ENCODE measurements around the gene ADAM33.
A peak's percentile ranks its signal among the peaks of the same experiment; 100 is the strongest.

The ADAM33 gene

GRCh38 chr20:3687655-3688054 lies 5.8 kb upstream of the ADAM33 start:
- no peak for TF ChIP-seq CTCF (conservative IDR thresholded peaks at IDR 0.05; ENCODE audit: low read depth, low read length)
- H3K4me3 ChIP-seq (ENCODE audit: low read depth, low read length): no peak overlapping the region
- peak; percentile 77 for DNase-seq (ENCODE audit: low read depth)

GRCh38 chr20:3686867-3687321 lies 5.1 kb upstream of the ADAM33 start:
- peak; percentile 37 for TF ChIP-seq CTCF (conservative IDR thresholded peaks at IDR 0.05; ENCODE audit: low read depth, low read length)
- DNase-seq (ENCODE audit: low read depth): peak; percentile 91
- H3K4me3 ChIP-seq (ENCODE audit: low read depth, low read length): no peak overlapping the region

GRCh38 chr20:3686421-3686820 lies 4.6 kb upstream of the ADAM33 start:
- TF ChIP-seq CTCF (conservative IDR thresholded peaks at IDR 0.05; ENCODE audit: low read depth, low read length): no peak
- no peak for DNase-seq (ENCODE audit: low read depth)
- H3K4me3 ChIP-seq (ENCODE audit: low read depth, low read length): no peak overlapping the region

GRCh38 chr20:3685341-3685740 lies 3.5 kb upstream of the ADAM33 start:
- no peak for TF ChIP-seq CTCF (conservative IDR thresholded peaks at IDR 0.05; ENCODE audit: low read depth, low read length)
- DNase-seq (ENCODE audit: low read depth): no peak
- no peak overlapping the region for H3K4me3 ChIP-seq (ENCODE audit: low read depth, low read length)

GRCh38 chr20:3681352-3681930 lies 369 bp downstream of the ADAM33 start:
- no peak for DNase-seq (ENCODE audit: low read depth)
- no peak for TF ChIP-seq CTCF (conservative IDR thresholded peaks at IDR 0.05; ENCODE audit: low read depth, low read length)
- peak overlapping the region; percentile 65 for H3K4me3 ChIP-seq (ENCODE audit: low read depth, low read length)

GRCh38 chr20:3680701-3681351 lies 984 bp downstream of the ADAM33 start:
- TF ChIP-seq CTCF (conservative IDR thresholded peaks at IDR 0.05; ENCODE audit: low read depth, low read length): no peak
- H3K4me3 ChIP-seq (ENCODE audit: low read depth, low read length): peak overlapping the region; percentile 65
- peak; percentile 21 for DNase-seq (ENCODE audit: low read depth)

Data from choroid plexus epithelial cell (primary cell).